GM18498 (cell line): Measurements from ENCODE around the gene PTPRN2.

ENCODE experiments used
- ATAC-seq: cut with Tn5 transposase; IDR thresholded peaks from one replicate; pipeline ENCODE4 v1.9.1; 2021; ENCODE audit warnings: mild to moderate bottlenecking, moderate library complexity; ENCODE audit not compliant: unreplicated experiment

PTPRN2 gene

GRCh38 chr7:157661611-157661975 is 926.0 kb downstream of the PTPRN2 start:
- ATAC-seq: no peak

- ATAC-seq: no peak
These were observed 926.5 kb downstream of the PTPRN2 start for GRCh38 chr7:157660971-157661610.

GRCh38 chr7:157658851-157659412 is 928.7 kb downstream of the PTPRN2 start:
- ATAC-seq: no peak

GRCh38 chr7:157657741-157658740 is 929.6 kb downstream of the PTPRN2 start:
- ATAC-seq: no peak

GRCh38 chr7:157656195-157656769 is 931.3 kb downstream of the PTPRN2 start:
- no peak for ATAC-seq

- no peak for ATAC-seq
These were observed 933.3 kb downstream of the PTPRN2 start for GRCh38 chr7:157654350-157654749.

GRCh38 chr7:157653827-157654207 is 933.8 kb downstream of the PTPRN2 start:
- no peak for ATAC-seq

GRCh38 chr7:157652954-157653826 is 934.4 kb downstream of the PTPRN2 start:
- no peak for ATAC-seq

GRCh38 chr7:157652161-157652953 is 935.3 kb downstream of the PTPRN2 start:
- no peak for ATAC-seq

GRCh38 chr7:157651366-157652160 is 936.1 kb downstream of the PTPRN2 start:
- no peak for ATAC-seq

GRCh38 chr7:157650801-157651200 is 936.8 kb downstream of the PTPRN2 start:
- no peak for ATAC-seq

GRCh38 chr7:157650131-157650631 is 937.4 kb downstream of the PTPRN2 start:
- ATAC-seq: no peak

GRCh38 chr7:157646551-157646950 is 941.1 kb downstream of the PTPRN2 start:
- ATAC-seq: no peak

- ATAC-seq: no peak
These were observed 942.1 kb downstream of the PTPRN2 start for GRCh38 chr7:157645539-157645938.

GRCh38 chr7:157644946-157645345 is 942.7 kb downstream of the PTPRN2 start:
- no peak for ATAC-seq

GRCh38 chr7:157643525-157643970 is 944.1 kb downstream of the PTPRN2 start:
- ATAC-seq: no peak

GRCh38 chr7:157641866-157642265 is 945.8 kb downstream of the PTPRN2 start:
- ATAC-seq: no peak

GRCh38 chr7:157640144-157640543 is 947.5 kb downstream of the PTPRN2 start:
- no peak for ATAC-seq

- ATAC-seq: no peak
These were observed 949.1 kb downstream of the PTPRN2 start for GRCh38 chr7:157638563-157638962.
